Panc1 (cell line): Measurements from ENCODE around the gene SARDH. TPM values are rescaled to one million over a fixed set of nuclear protein-coding genes. Genes with fewer than 3 reads are reported as not detected.

Experiments
- ATAC-seq: fragments of 200-7000 bp; cut with Tn5 transposase; 2 replicates; pipeline ENCODE4 v1.9.1; 2020; ENCODE audit warnings: mild to moderate bottlenecking, moderate library complexity
- BruUV-seq: library from RNA; stranded (reverse); fragments of 400-500 nt; replicated peaks from 2 replicates; lab custom pipeline; 2021; lab: Mats Ljungman, UMichigan
- CTCF ChIA-PET: fragments of 300-600 bp; sonication (Branson Sonifier 250); formaldehyde crosslinking; loops from one replicate; lab custom pipeline; 2022; ENCODE audit warnings: antibody characterized with exemption; lab: Charles Lee
- POLR2A ChIA-PET: fragments of 300-600 bp; sonication (Branson Sonifier 250); formaldehyde crosslinking; loops from one replicate; lab custom pipeline; 2022; ENCODE audit warnings: antibody characterized with exemption; lab: Charles Lee
- DNase-seq: peaks from one replicate; pipeline ENCODE4 v3.0.0-alpha.2; 2010; ENCODE audit warnings: low read depth, low spot score
- H3K27ac ChIP-seq: 2 replicates; pipeline ENCODE4 v1.5.1; 2011; ENCODE audit warnings: mild to moderate bottlenecking, low read length, inconsistent platforms
- H3K27me3 ChIP-seq: fragments of 200-500 bp; sonication (Bioruptor generic); 2 replicates; pipeline ENCODE4 v1.6.0; 2014; ENCODE audit warnings: low read length, inconsistent platforms; ENCODE audit not compliant: control insufficient read depth, insufficient read depth
- H3K36me3 ChIP-seq: fragments of 200-500 bp; sonication (Bioruptor generic); 2 replicates; pipeline ENCODE4 v1.5.1; 2014; ENCODE audit warnings: inconsistent platforms, mild to moderate bottlenecking, low read length, moderate library complexity; ENCODE audit not compliant: control insufficient read depth, insufficient read depth
- H3K4me1 ChIP-seq: 2 replicates; pipeline ENCODE4 v1.5.1; 2011; ENCODE audit warnings: inconsistent platforms, mild to moderate bottlenecking, low read length, moderate library complexity; ENCODE audit not compliant: control insufficient read depth, insufficient read depth
- H3K4me3 ChIP-seq, 2 experiments: 2 replicates each; pipeline ENCODE4 v1.5.1; 2011 to 2012; ENCODE audit warnings: low read depth in 2 of 2, low read length in 2 of 2, mild to moderate bottlenecking in 2 of 2, inconsistent platforms in 1 of 2, moderate library complexity in 1 of 2
- H3K9me3 ChIP-seq: fragments of 200-500 bp; sonication (Bioruptor generic); 2 replicates; pipeline ENCODE4 v1.5.1; 2014; ENCODE audit warnings: low read depth, mild to moderate bottlenecking, inconsistent platforms, low read length, moderate library complexity; ENCODE audit not compliant: control insufficient read depth, insufficient read depth
- CTCF ChIP-seq: fragments of 450-650 bp; IDR thresholded peaks from 2 replicates; pipeline ENCODE4 v1.5.1; 2017; ENCODE audit warnings: mild to moderate bottlenecking
- POLR2AphosphoS5 ChIP-seq: IDR thresholded peaks from 2 replicates; pipeline ENCODE4 v1.6.1; 2012; ENCODE audit warnings: mild to moderate bottlenecking, low read depth, low read length, moderate library complexity
- REST ChIP-seq, 2 experiments: IDR thresholded peaks; 2 replicates each; pipeline ENCODE4 v1.6.1; 2011 to 2012; ENCODE audit warnings: low read depth in 2 of 2, control low read depth in 1 of 2, low read length in 1 of 2, mild to moderate bottlenecking in 1 of 2, moderate library complexity in 1 of 2; ENCODE audit not compliant: insufficient read depth in 1 of 2
- SIN3A ChIP-seq: IDR thresholded peaks from 2 replicates; pipeline ENCODE4 v1.6.1; 2012; ENCODE audit warnings: low read depth, mild to moderate bottlenecking, low read length, moderate library complexity, borderline replicate concordance; ENCODE audit not compliant: insufficient read depth
- TCF7L2 ChIP-seq: IDR thresholded peaks from 2 replicates; pipeline ENCODE4 v1.6.1; 2011; ENCODE audit warnings: mild to moderate bottlenecking, low read depth, low read length, inconsistent platforms
- in situ Hi-C: cut with HindIII; loops from 2 replicates; pipeline ENCODE4 v1.10.0; 2016; ENCODE audit warnings: low sequenced_read_pairs, low pct_unique_long_range_greater_than_20kb
- intact Hi-C: fragments of 100-400 bp; cut with micrococcal nuclease; formaldehyde crosslinking; loops from one replicate; pipeline ENCODE4 v1.10.0; 2022; ENCODE audit not compliant: unreplicated experiment
- total RNA-seq: library from RNA; stranded (reverse); gene quantifications from one replicate; pipeline ENCODE4 v1.2.1, GENCODE V29; 2021; ENCODE audit not compliant: unreplicated experiment

Gene SARDH
- total RNA-seq, 1 experiment from 2014 or later, result 0.13 TPM

- intact Hi-C loops, result no loop called here
- in situ Hi-C loops, result no loop called here
- no peak for ATAC-seq
- no peaks in the 10 kb centered on the region for H3K27me3 ChIP-seq
- POLR2A ChIA-PET, result no interaction called here
- H3K36me3 ChIP-seq, result no peaks in the 10 kb centered on the region
- no peak for DNase-seq
- TF ChIP-seq TCF7L2 (no peak), REST (IDR thresholded peaks at IDR 0.05; ENCODE audit: insufficient read depth in 1 of 2, low read depth in 2 of 2, low read length in 1 of 2) (no peak), SIN3A (no peak), POLR2AphosphoS5 (no peak), CTCF (no peak)
- no peaks in the 10 kb centered on the region for H3K9me3 ChIP-seq
- H3K27ac ChIP-seq, result no peak overlapping the region
- no peak overlapping the region for H3K4me3 ChIP-seq
- no TSS peak for BruUV-seq
- no peaks in the 10 kb centered on the region for H3K4me1 ChIP-seq
- CTCF ChIA-PET, result no interaction called here
Measured at GRCh38 chr9:133665535-133665934, 72.6 kb downstream of the SARDH start.

GRCh38 chr9:133665096-133665495 is 73.1 kb downstream of the SARDH start:
- no peak overlapping the region for H3K27ac ChIP-seq
- no peak overlapping the region for H3K4me3 ChIP-seq
- POLR2A ChIA-PET, result no interaction called here

More at GRCh38 chr9:133665096-133665495, 73.1 kb downstream of the SARDH start:
- no peaks in the 10 kb centered on the region for H3K4me1 ChIP-seq
- H3K36me3 ChIP-seq, result no peaks in the 10 kb centered on the region
- intact Hi-C loops, result no loop called here
- no peaks in the 10 kb centered on the region for H3K27me3 ChIP-seq
- TF ChIP-seq SIN3A, result no peak
- no peak for TF ChIP-seq POLR2AphosphoS5
- no peak for TF ChIP-seq CTCF
- TF ChIP-seq TCF7L2, result no peak
- DNase-seq, result no peak
- no TSS peak for BruUV-seq
- no peaks in the 10 kb centered on the region for H3K9me3 ChIP-seq
- CTCF ChIA-PET, result no interaction called here
- in situ Hi-C loops, result no loop called here
- ATAC-seq, result no peak
